ENCODE results near the gene EIF3I.
"Not testable (repeated sequence)": the region's sequence is repeated elsewhere in the genome, so short reads cannot be mapped to it uniquely, and the experiment has no call there.

The EIF3I gene

DNA sequence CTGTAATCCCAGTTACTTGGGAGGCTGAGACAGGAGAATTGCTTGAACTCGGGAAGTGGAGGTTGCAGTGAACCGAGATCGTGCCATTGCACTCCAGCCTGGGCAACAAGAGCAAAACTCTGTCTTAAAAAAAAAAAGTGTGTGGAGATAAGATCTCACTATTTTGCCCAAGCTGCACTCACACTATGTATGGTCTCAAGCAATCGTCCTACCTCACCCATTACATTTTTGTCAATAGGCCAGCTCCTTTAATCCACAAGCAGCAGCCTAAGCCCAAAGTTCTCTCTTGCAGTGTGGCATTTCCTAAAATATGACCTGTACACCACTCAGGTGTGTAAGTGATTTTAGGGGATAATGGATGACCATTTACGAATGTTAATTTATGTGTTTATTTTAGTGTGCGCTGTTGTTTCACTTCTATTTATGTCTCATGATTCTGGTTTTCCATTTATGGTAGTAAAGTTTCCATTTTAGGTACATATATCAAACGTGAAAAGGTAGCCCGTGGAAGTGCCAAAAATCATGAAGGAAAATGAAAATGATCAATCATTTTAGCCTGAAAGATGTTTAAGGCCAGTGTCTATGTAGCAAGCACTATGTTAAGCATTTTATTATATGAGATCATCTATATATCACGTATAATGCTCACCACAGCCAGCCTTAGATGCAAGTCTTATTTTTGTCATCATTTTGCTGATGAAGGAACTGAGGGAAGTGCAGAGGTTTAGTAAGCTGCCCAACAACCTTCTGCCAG, 34.4 kb downstream of the EIF3I start:
- in situ Hi-C loops (cut with HindIII; ENCODE audit: low pct_ligation_motif_present, low sequenced_read_pairs), result no loop called here

DNA sequence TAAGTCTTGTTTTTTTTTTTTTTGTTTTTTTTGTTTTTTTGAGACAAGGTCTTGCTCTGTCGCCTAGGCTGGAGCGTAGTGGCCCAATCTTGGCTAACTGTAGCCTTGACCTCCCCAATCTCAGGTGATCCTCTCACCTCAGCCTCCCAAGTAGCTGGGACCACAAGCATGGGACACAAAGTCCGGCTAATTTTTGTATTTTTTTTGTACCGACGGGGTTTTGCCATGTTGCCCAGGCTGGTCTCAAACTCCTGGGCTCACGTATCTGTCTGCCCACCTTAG, 35.0 kb downstream of the EIF3I start:
- H3K27ac ChIP-seq, result no peak overlapping the region
- DNase-seq, result no peak
- no peak overlapping the region for H3K4me3 ChIP-seq (ENCODE audit: low read depth, low read length)
- TF ChIP-seq, protein P1, sequence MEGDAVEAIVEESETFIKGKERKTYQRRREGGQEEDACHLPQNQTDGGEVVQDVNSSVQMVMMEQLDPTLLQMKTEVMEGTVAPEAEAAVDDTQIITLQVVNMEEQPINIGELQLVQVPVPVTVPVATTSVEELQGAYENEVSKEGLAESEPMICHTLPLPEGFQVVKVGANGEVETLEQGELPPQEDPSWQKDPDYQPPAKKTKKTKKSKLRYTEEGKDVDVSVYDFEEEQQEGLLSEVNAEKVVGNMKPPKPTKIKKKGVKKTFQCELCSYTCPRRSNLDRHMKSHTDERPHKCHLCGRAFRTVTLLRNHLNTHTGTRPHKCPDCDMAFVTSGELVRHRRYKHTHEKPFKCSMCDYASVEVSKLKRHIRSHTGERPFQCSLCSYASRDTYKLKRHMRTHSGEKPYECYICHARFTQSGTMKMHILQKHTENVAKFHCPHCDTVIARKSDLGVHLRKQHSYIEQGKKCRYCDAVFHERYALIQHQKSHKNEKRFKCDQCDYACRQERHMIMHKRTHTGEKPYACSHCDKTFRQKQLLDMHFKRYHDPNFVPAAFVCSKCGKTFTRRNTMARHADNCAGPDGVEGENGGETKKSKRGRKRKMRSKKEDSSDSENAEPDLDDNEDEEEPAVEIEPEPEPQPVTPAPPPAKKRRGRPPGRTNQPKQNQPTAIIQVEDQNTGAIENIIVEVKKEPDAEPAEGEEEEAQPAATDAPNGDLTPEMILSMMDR (IDR thresholded peaks at IDR 0.05; ENCODE audit: low read depth, low read length, missing control alignments), result no peak
- no peaks in the 10 kb centered on the region for H3K36me3 ChIP-seq (replicated peaks)
- in situ Hi-C loops (cut with HindIII; ENCODE audit: low pct_ligation_motif_present, low sequenced_read_pairs), result no loop called here
- H3K27me3 ChIP-seq (replicated peaks), result no peaks in the 10 kb centered on the region

More for the DNA sequence above, 34.4 kb downstream of the EIF3I start:
- TF ChIP-seq, protein P1 (IDR thresholded peaks at IDR 0.05; ENCODE audit: low read depth, low read length, missing control alignments), result no peak
- no peak for DNase-seq
- no peak overlapping the region for H3K4me3 ChIP-seq (ENCODE audit: low read depth, low read length)
- no peaks in the 10 kb centered on the region for H3K36me3 ChIP-seq (replicated peaks)
- no peak overlapping the region for H3K27ac ChIP-seq
- no peaks in the 10 kb centered on the region for H3K27me3 ChIP-seq (replicated peaks)

DNA sequence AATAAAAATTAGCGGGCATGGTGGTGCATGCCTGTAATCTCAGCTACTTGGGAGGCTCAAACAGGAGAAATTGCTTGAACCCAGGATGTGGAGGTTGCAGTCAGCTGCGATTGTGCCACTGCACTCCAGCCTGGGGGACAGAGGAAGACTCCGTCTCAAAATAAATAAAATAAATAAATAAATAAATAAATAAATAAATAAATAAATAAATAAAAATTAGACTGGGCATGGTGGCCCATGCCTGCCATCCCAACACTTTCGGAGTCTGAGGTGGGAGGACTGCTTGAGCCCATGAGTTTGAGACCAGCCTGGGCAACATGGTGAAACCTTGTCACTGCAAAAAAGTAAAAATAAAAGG, 41.0 kb downstream of the EIF3I start:
- DNase-seq; H3K27me3 ChIP-seq (replicated peaks); in situ Hi-C loops (cut with HindIII; ENCODE audit: low pct_ligation_motif_present, low sequenced_read_pairs); H3K4me3 ChIP-seq (ENCODE audit: low read depth, low read length); H3K36me3 ChIP-seq (replicated peaks); H3K27ac ChIP-seq: not testable (repeated sequence)

DNA sequence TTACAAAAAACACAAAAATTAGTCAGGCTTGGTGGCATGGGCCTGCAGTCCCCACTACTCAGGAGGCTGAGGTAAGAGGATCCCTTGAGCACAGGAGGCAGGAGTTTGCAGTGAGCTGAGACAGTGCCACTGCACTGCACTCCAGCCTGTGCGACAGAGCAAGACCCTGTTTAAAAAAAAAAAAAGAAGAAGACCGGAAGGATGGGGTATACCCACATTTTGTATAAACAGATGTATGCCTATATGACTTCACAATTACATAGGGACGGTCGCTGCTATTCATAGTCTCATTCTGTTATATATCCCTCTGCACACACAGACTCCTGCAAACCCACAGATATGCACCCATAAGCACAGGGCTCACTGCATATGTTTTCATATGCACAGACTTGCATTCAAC, 41.5 kb downstream of the EIF3I start:
- TF ChIP-seq, protein P1 (IDR thresholded peaks at IDR 0.05; ENCODE audit: low read depth, low read length, missing control alignments), result no peak
- Histone ChIP-seq H3K27ac (no peak overlapping the region), H3K4me3 (ENCODE audit: low read depth, low read length) (no peak overlapping the region), H3K36me3 (replicated peaks) (no peaks in the 10 kb centered on the region), H3K27me3 (replicated peaks) (no peaks in the 10 kb centered on the region)
- no peak for DNase-seq
- in situ Hi-C loops (cut with HindIII; ENCODE audit: low pct_ligation_motif_present, low sequenced_read_pairs), result no loop called here

DNA sequence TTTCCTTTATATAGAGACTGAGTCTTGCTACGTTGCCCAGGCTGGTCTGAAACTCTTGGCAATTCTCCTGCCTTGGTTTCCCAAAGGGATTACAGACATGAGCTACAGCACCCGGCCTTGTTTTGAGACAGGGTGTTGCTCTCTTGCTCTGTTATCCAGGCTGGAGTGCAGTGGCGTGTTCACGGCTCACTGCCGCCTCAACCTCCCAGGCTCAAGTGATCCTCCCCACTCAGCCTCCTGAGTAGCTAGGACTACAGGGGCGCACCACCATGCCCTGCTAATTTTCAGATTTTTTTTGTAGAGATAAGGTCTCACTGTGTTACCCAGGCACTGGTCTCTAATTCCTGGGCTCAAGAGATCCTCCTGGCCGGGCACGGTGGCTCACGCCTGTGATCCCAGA, 43.6 kb downstream of the EIF3I start:
- Histone ChIP-seq H3K27ac (no peak overlapping the region), H3K27me3 (replicated peaks) (no peaks in the 10 kb centered on the region), H3K36me3 (replicated peaks) (no peaks in the 10 kb centered on the region), H3K4me3 (ENCODE audit: low read depth, low read length) (no peak overlapping the region)
- TF ChIP-seq, protein P1 (IDR thresholded peaks at IDR 0.05; ENCODE audit: low read depth, low read length, missing control alignments), result no peak
- in situ Hi-C loops (cut with HindIII; ENCODE audit: low pct_ligation_motif_present, low sequenced_read_pairs), result no loop called here
- DNase-seq, result no peak

DNA sequence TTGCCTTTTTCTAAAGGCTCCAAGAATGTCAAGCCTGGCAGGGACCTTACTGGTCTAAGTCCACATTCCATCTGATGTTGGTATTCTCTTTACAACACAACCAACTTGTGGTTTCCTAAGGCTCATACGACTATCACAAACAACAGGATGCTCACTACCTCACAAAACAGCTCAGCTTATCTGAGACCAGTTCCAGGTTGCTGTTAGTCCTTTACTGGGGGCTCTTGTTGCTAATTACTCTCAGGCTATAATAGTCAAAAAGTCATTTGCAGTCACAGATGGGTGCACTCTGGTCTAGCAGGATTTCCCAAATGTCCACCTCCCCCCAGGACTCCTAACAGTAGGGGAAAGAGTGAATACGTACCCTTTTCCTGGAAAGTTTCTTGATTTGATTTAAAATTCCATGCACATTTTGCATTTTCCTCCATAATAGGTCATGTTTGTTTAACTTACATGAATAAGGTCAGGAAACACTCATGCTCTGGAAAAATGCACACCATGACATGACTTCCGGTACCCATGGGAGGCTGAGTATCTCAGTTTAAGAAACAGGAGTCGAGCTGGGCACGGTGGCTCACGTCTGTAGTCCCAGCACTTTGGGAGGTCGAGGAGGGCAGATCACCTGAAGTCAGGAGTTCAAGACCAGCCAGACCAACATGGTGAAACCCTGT, 44.8 kb downstream of the EIF3I start:
- Histone ChIP-seq H3K27ac (no peak overlapping the region), H3K36me3 (replicated peaks) (no peaks in the 10 kb centered on the region), H3K4me3 (ENCODE audit: low read depth, low read length) (no peak overlapping the region), H3K27me3 (replicated peaks) (no peaks in the 10 kb centered on the region)
- DNase-seq, result peak; percentile 45
- TF ChIP-seq, protein P1 (IDR thresholded peaks at IDR 0.05; ENCODE audit: low read depth, low read length, missing control alignments), result no peak
- in situ Hi-C loops (cut with HindIII; ENCODE audit: low pct_ligation_motif_present, low sequenced_read_pairs), result no loop called here
